ENCODE results near the gene VAX1. TPM values are rescaled to one million over a fixed set of nuclear protein-coding genes. Genes with fewer than 3 reads are reported as not detected.

The VAX1 gene, protein sequence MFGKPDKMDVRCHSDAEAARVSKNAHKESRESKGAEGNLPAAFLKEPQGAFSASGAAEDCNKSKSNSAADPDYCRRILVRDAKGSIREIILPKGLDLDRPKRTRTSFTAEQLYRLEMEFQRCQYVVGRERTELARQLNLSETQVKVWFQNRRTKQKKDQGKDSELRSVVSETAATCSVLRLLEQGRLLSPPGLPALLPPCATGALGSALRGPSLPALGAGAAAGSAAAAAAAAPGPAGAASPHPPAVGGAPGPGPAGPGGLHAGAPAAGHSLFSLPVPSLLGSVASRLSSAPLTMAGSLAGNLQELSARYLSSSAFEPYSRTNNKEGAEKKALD
- total RNA-seq: not detected in 2 replicates

DNA sequence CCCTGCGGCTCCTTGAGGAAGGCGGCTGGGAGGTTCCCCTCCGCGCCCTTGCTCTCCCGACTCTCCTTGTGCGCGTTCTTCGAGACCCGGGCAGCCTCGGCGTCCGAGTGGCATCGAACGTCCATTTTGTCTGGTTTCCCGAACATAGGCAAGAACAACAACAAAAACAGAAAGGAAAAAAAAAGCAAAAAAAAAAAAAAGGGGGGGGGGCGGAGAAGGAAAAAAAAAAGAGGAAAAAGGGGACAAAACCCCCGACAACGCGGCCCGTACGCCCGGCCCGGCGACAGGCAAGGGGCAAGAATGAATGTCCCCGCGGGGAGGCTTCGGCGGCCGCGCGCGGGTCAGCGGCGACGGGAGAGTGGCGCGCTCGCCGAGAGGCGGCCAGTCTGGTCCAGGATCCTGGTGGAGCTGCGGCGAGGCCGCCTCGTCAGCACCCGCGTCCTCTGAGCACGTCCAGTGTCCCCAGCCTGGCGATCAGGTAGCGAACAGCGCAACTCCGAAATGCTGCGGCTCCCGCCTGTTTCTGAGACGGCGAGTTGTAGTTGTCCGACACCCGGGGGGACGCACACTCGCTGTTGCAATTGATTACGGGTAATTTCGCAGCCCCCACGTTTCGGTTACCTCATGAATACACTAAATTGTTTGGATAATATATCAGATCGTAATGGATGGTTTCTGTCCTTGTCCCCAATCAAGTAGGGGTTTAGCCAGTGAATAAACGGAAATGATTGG lies at the start of gene VAX1:
Gene VAX1, minus strand, starts transcription at position 360 of the 732 bp plus-strand sequence. Its CDS starts 214 bp downstream, at position 146.

Other genes with a start within 250 kb of the VAX1 start
- gene SHTN1, start 133.1 kb downstream of the VAX1 start, total RNA-seq: 0.65 and 4.7 TPM in 2 replicates
- gene KCNK18, start 59.2 kb upstream of the VAX1 start, total RNA-seq: not detected in 2 replicates
- gene SLC18A2, start 102.8 kb upstream of the VAX1 start, total RNA-seq: not detected in 2 replicates
- 7.1 and 14.5 TPM in 2 replicates for gene PDZD8, start 237.2 kb upstream of the VAX1 start, total RNA-seq